SU-DHL-6 (cell line): ENCODE results near the gene SQOR.

ENCODE experiments used
- H2AFZ ChIP-seq: fragments of 200-600 bp; sonication (generic); 2 replicates; pipeline ENCODE4 v1.6.1; 2014; ENCODE audit warnings: low read depth, mild to moderate bottlenecking, moderate library complexity, mixed read lengths, antibody characterized with exemption, low read length; ENCODE audit not compliant: severe bottlenecking
- H3F3A ChIP-seq: fragments of 200-600 bp; shearing (Covaris generic); 2 replicates; pipeline ENCODE4 v1.6.0; 2016; ENCODE audit warnings: antibody characterized with exemption, mild to moderate bottlenecking; ENCODE audit not compliant: insufficient read depth
- H3K27ac ChIP-seq: fragments of 200-600 bp; sonication (generic); 2 replicates; pipeline ENCODE4 v1.5.1; 2016; ENCODE audit warnings: low read depth, mild to moderate bottlenecking, low read length, moderate library complexity, mixed read lengths
- H3K27me3 ChIP-seq: fragments of 200-600 bp; sonication (generic), shearing (Covaris generic); 2 replicates; pipeline ENCODE4 v1.6.0; 2014; ENCODE audit warnings: mild to moderate bottlenecking, low read length
- H3K36me3 ChIP-seq: fragments of 200-600 bp; sonication (generic); 2 replicates; pipeline ENCODE4 v1.6.1; 2014; ENCODE audit warnings: mild to moderate bottlenecking, low read length, mixed read lengths
- H3K4me2 ChIP-seq: fragments of 300-600, 200-600 bp; shearing (Covaris generic), sonication (generic); 2 replicates; pipeline ENCODE4 v1.6.0; 2014; ENCODE audit warnings: low read length, low read depth, mild to moderate bottlenecking; ENCODE audit not compliant: poor library complexity, severe bottlenecking
- H3K4me3 ChIP-seq: fragments of 200-600 bp; sonication (generic); 2 replicates; pipeline ENCODE4 v1.5.1; 2014; ENCODE audit warnings: antibody characterized with exemption, low read length, mild to moderate bottlenecking, mixed read lengths; ENCODE audit not compliant: insufficient read depth, poor library complexity, severe bottlenecking
- H3K79me2 ChIP-seq: fragments of 200-600 bp; sonication (generic); 2 replicates; pipeline ENCODE4 v1.6.1; 2014; ENCODE audit warnings: mild to moderate bottlenecking, low read length, moderate library complexity; ENCODE audit not compliant: insufficient read depth
- H3K9ac ChIP-seq: fragments of 200-600 bp; sonication (generic); 2 replicates; pipeline ENCODE4 v1.7.0; 2014; ENCODE audit warnings: mild to moderate bottlenecking, low read length
- H3K9me2 ChIP-seq: fragments of 200-600 bp; sonication (generic); replicated peaks from 2 replicates; pipeline ENCODE4 v1.6.1; 2014; ENCODE audit warnings: low read length; ENCODE audit not compliant: insufficient read depth
- H3K9me3 ChIP-seq: fragments of 200-600 bp; sonication (generic); 2 replicates; pipeline ENCODE4 v1.6.1; 2014; ENCODE audit warnings: low read length, mixed read lengths; ENCODE audit not compliant: insufficient read depth
- H4K20me1 ChIP-seq: fragments of 200-600 bp; sonication (generic); 2 replicates; pipeline ENCODE4 v1.6.1; 2014; ENCODE audit warnings: low read depth, mild to moderate bottlenecking, antibody characterized with exemption, low read length, moderate library complexity, mixed read lengths
- CTCF ChIP-seq: fragments of 200-600 bp; sonication (generic); IDR thresholded peaks from one replicate; pipeline ENCODE4 v1.5.1; 2017; ENCODE audit warnings: antibody characterized with exemption, mild to moderate bottlenecking, low read length, moderate library complexity; ENCODE audit not compliant: insufficient read depth, poor library complexity, severe bottlenecking
- EZH2phosphoT487 ChIP-seq: fragments of 200-600 bp; sonication (generic), shearing (Covaris generic); conservative IDR thresholded peaks from 2 replicates; pipeline ENCODE4 v1.6.1; 2018; ENCODE audit warnings: mild to moderate bottlenecking, antibody characterized with exemption, low read length, moderate library complexity, mixed read lengths

SQOR gene

GRCh38 chr15:45594835-45595530, 39.8 kb upstream of the SQOR start:
- TF ChIP-seq CTCF: no peak
- no peak for TF ChIP-seq EZH2phosphoT487
- Histone ChIP-seq H3K9me2 (no peaks in the 10 kb centered on the region), H3K27ac (no peak overlapping the region), H4K20me1 (no peaks in the 10 kb centered on the region), H3K36me3 (peaks cover 46% of the 10 kb centered on the region), H2AFZ (no peak overlapping the region), H3K4me2 (no peak overlapping the region), H3K9ac (no peak overlapping the region), H3K4me3 (no peak overlapping the region), H3K79me2 (peaks cover 73% of the 10 kb centered on the region), H3K9me3 (peaks cover 5% of the 10 kb centered on the region; the same call in 1 of the 2 replicates), H3K27me3 (no peaks in the 10 kb centered on the region), H3F3A (peaks cover 7% of the 10 kb centered on the region; the same call in 1 of the 2 replicates)

- H3K9ac ChIP-seq: no peak overlapping the region
- no peaks in the 10 kb centered on the region for H4K20me1 ChIP-seq
- no peaks in the 10 kb centered on the region for H3K27me3 ChIP-seq
Observed at GRCh38 chr15:45603881-45604280, 30.9 kb upstream of the SQOR start.

GRCh38 chr15:45604326-45604725, 30.5 kb upstream of the SQOR start:
- H3K9me2 ChIP-seq: no peaks in the 10 kb centered on the region
- H3K9ac ChIP-seq: peak overlapping the region; percentile 12; the same call in 1 of the 2 replicates
- peaks cover 45% of the 10 kb centered on the region for H3K36me3 ChIP-seq
- no peak overlapping the region for H3K4me3 ChIP-seq
- H2AFZ ChIP-seq: no peak overlapping the region
- H3K27ac ChIP-seq: peak overlapping the region; percentile 68
- peak overlapping the region; percentile 35 for H3K4me2 ChIP-seq
- H4K20me1 ChIP-seq: no peaks in the 10 kb centered on the region
- H3K9me3 ChIP-seq: no peaks in the 10 kb centered on the region
- no peaks in the 10 kb centered on the region for H3K27me3 ChIP-seq
- TF ChIP-seq CTCF (no peak), EZH2phosphoT487 (no peak)
- peaks cover 25% of the 10 kb centered on the region for H3K79me2 ChIP-seq
- peaks cover 55% of the 10 kb centered on the region for H3F3A ChIP-seq

More at GRCh38 chr15:45603881-45604280, 30.9 kb upstream of the SQOR start:
- H2AFZ ChIP-seq: no peak overlapping the region
- H3K4me2 ChIP-seq: peak overlapping the region; percentile 35
- no peaks in the 10 kb centered on the region for H3K9me2 ChIP-seq
- H3K4me3 ChIP-seq: no peak overlapping the region
- peaks cover 41% of the 10 kb centered on the region for H3K36me3 ChIP-seq
- H3K27ac ChIP-seq: peak overlapping the region; percentile 68
- H3K79me2 ChIP-seq: peaks cover 25% of the 10 kb centered on the region
- H3K9me3 ChIP-seq: no peaks in the 10 kb centered on the region
- H3F3A ChIP-seq: peaks cover 53% of the 10 kb centered on the region
- TF ChIP-seq CTCF (no peak), EZH2phosphoT487 (no peak)
